GM19463 (cell line): ENCODE results near the gene GRIN2C.

Experiments used
- ATAC-seq: cut with Tn5 transposase; IDR thresholded peaks from one replicate; pipeline ENCODE4 v1.9.1; 2021; ENCODE audit warnings: mild to moderate bottlenecking, moderate library complexity; ENCODE audit not compliant: unreplicated experiment

The GRIN2C gene

DNA sequence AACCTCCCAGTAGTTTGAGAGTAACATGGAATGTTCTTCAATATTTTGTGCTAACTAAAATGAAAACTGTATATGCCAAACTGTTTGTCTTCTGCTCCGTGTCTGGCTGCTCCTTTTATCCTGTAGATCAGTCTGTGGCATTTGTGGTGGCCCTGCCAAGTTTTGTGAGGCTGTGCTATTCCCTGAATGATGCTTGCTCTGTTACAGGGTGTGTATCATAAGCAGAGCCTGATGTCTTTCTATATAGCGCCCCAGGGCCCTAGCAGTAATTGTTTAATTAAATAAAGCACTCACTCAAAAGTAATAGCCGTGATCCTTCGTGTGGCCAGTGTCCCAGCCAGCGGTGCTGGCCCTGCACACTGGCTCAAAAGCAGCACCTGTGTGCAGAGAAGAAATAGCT is 55.7 kb downstream of the GRIN2C start:
- ATAC-seq = no peak

- no peak for ATAC-seq
Observed at GRCh38 chr17:74803388-74803930, 56.2 kb downstream of the GRIN2C start.

DNA sequence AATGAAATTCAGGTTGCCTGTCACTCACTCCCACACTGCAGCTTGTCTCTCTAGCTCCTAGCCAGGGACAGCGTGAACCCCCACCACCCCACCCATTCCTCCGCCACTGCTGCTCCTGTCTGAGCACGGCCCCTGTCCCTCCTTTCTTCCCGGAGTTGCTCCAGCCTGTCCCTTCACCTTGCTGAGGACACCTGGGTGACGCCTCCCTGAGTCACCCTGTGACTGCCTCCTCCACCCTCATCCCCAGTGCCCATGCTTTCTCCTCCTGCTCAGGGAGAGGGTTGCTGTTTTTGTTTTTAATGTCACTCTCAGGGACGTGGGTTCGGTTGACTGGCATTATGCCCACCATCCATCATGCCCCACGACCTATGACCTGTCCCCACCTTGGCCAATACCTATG is 57.8 kb downstream of the GRIN2C start:
- no peak for ATAC-seq

GRCh38 chr17:74800531-74800930 is 59.2 kb downstream of the GRIN2C start:
- ATAC-seq = no peak

GRCh38 chr17:74799097-74799496 is 60.6 kb downstream of the GRIN2C start:
- ATAC-seq = no peak

- ATAC-seq = no peak
Observed at GRCh38 chr17:74798239-74798707, 61.4 kb downstream of the GRIN2C start.

- no peak for ATAC-seq
Observed at GRCh38 chr17:74797824-74798223, 61.9 kb downstream of the GRIN2C start.

- no peak for ATAC-seq
Observed at GRCh38 chr17:74796866-74797265, 62.8 kb downstream of the GRIN2C start.

DNA sequence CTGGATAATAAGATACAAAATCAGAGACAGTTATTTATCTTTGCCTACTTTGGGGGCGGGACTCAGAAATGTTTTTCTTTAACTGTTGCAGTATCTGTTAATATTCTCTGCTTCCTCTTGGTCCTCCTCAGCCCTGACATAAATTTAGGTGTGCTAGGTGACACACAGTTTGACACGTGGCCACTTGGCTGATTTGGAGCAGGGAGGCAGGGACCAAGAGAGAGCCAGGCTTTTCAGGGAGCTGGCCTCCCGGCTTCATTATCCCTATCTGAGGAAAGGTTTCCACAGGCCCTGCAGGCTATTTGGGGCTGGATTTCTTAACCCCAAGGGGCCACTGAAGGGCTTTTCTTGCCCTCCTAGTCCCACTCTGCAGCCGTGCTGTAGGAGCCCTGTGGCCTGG is 63.5 kb downstream of the GRIN2C start:
- no peak for ATAC-seq

DNA sequence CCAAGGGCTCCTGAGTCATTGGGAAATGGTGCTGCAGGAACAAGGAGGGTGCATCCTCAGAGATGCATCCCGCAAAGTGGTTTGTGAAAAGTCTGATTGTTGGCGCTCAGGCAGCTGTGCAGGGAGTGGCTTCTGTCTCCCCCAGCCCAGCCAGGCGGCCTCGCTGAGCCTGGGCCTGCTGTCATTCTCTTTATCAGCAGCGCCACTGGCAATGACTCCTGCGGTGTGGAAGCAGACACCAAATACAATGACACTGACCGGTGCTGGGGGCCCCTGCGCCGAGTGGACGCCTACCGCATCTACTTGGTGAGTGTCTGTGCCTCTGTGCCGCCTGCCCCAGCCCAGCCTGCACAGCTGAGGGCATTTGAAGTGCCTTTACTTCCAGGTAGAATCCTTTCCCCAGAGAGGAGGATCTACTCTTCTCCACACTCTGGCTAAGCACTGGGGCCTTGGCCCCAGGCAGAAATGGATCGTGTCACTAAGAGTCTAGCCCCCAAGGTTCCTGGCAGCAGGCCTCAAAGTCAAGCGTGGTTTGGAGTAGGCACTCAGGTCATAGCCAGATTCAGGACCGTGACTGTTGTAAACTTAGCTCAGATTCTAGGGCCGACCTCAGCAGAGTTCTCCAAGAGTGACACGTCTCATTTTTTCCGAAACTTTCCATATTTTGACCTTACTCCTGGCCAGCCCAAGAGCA is 64.2 kb downstream of the GRIN2C start:
- ATAC-seq = no peak

DNA sequence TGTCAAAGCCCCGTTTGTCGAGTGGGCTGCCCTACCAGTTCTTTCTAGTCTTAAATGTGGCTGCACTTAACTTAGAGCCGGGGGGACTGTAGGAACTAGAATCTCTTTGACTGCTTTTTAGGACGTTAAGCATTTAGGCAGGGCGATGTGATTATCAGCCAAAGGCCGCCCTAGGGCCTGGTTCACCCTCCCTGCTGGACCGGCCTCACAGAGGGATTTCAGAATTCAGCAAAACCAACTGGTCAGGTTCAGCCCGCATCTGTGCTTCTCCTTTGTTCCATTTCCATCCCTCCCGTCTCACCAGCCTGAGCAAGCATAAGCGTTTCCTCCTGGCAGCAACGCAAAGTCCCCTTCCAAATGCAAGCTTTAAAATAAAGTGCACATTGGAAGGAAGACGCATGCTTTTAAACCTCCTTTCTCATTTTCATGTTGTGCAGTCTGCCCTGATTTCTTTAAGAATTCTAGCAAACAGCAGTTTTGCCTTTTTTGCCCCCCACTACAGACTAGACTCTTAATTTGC is 67.0 kb downstream of the GRIN2C start:
- ATAC-seq = no peak
